NCI-H146 treated with DMSO at 0.1 percent for 48 hours (cell line): ENCODE data around the gene DLG1.

Experiments
- DNase-seq: peaks from one replicate; lab custom pipeline; 2025; ENCODE audit not compliant: unreplicated experiment; lab: John Stamatoyannopoulos, UW

The DLG1 gene

GRCh38 chr3:197298341-197298944 is at the start of gene DLG1:
DLG1 (minus strand) TSS chr3:197298612; CDS start chr3:197297204, 1,408 bp downstream.
- DNase-seq: peak; percentile 88

- no peak for DNase-seq
These were observed 49.6 kb upstream of the DLG1 start for GRCh38 chr3:197348014-197348413.

- DNase-seq: no peak
These were observed 47.0 kb upstream of the DLG1 start for GRCh38 chr3:197345390-197345789.

DNA sequence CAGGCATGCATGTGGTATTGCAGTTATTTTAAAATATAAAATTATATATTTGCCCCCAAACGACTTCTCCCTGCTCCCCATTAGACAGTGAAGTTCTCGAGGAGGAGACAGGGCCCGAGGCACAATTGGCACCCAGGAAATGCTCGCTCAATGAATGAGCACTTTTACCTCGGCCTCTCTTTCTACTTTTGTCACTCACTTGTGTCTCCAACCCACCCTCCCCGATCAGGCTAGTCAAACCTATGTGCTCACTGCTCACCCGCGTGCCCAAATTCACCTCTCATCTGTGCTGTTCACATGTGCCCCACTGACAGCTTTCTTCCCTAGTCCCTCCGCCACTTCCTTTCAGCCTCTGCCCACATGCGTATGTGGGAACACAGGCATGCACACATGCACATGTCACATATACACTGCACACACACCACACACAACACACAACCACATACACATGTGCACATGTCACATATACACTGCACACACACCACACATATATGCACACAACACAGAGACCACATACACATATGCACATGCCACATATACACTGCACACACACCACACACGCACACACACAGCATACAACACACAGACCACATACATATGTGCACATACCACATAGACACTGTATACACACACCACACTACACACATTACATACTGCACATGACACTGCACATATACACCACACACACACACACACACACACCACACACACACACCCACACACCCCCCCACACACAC is 46.3 kb upstream of the DLG1 start:
- DNase-seq: no peak

DNA sequence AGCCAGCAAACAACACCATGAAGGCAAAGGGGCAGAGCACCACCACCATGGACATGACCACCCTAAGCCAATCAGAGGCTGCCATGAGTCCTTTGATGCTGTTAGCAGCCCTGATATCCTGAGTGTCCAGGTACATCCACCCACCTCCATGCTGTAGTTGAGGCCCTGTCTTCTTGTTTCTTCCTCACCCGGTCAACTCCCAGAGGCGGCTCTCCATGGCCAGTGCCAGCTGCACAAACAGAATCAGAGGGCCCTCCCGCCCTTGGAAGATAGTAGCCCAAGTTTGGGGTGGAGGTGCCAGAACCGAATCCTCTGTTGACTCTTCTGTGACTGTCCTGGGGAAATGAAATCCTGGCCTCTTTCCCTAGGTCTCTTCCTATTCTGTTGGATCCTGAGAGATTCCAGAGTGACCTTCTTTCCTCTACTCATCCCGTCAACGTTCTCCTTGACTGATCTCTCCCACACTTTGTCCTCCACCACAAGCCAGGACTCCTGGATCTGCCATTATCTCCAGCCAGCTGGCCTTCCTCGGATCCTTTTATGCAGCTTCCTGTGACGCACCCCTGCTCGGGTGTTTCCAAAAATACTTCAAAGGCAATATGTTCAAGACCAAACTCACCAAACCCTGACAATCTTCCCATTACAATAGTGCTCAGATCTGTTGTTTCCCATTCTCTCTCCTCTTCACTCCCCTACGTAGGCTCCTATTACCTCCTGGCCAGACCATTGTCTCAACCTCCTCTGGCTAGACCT is 45.4 kb upstream of the DLG1 start:
- DNase-seq: no peak

DNA sequence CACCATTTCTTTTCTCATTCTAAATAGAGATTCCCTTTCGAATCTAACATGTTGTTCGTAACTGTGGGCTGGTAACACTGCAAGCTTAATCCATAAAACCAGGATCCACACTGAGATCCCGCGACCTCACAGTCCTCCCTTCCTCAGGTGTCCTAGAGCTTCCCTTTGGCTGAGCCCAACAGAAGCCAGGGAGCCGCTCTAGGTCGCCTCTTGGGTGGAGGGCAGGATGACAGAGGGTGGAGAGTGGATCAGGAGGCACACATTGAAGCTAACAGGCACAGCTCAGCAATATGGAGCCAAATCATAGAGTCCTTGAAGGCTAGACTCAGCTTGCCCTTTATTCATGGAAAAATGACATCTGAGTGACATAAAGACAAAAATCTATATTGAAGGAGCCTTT is 44.7 kb upstream of the DLG1 start:
- no peak for DNase-seq

DNA sequence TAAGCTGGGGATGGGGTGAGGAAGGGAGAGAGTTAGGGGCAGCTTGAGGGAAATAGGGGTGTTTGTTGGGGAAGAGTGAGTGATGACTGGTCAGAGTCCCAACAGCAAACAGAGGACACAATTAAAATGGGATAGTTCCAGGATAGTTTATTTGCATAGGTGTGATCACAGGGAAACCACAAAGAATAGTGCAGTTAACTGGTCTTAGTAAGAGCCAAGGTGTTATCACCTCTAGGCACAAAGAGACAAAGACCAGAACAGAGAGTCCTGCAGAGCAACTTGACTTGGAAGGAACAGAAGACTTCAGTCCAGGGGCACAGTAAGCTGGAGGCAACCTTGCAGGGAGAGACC is 42.1 kb upstream of the DLG1 start:
- no peak for DNase-seq

DNA sequence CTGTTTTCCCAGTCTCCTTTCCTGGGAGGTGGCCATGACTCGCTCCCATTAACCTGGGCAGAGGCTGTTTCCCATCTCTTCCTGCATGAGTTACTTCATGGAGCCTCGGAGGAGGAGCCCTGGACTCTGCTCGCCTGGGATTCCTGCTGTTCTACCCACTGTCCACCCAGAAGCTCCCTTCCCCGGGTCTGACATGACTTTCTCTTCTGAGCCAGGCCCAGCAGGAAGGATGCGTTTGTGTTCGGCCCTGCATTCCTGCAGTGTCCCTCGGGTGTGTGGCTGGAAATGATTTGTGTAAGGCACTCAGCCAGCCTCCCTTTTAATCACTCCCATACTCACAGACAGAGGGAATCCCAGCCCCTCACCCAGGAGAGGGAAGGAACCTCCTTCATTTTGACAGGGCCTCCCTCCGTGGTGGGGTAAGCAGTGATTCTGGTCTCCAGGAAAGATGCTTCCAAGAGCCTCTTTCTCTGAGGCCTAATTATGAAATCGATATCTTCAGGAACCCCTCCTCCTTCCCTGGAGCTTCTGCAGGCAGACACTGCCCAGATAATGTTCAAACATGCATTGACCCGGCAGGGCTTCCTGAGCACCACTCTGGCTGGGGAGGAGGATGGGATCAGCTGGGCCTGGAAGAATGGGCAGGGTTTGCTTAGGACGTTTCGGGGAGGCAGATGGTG is 41.6 kb upstream of the DLG1 start:
- DNase-seq: peak; percentile 14

DNA sequence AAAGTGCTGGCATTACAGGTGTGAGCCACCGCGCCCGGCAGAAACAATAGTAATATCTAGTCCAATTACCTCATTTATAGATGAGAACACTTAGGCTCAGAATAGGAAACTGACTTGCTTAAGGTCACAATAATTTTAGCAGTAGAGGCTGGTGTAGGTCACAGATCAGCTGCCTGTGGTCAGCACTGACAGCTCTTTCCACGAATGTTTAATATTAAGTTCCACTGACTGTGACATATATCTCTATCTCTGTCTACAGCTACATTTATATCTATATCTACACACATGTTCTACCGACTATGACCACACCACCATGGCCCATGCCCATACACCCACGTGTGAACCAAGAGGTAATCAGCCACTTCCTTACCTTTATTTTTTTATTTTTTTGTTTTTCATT is 40.2 kb upstream of the DLG1 start:
- no peak for DNase-seq

- no peak for DNase-seq
These were observed 39.2 kb upstream of the DLG1 start for GRCh38 chr3:197337656-197338055.

DNA sequence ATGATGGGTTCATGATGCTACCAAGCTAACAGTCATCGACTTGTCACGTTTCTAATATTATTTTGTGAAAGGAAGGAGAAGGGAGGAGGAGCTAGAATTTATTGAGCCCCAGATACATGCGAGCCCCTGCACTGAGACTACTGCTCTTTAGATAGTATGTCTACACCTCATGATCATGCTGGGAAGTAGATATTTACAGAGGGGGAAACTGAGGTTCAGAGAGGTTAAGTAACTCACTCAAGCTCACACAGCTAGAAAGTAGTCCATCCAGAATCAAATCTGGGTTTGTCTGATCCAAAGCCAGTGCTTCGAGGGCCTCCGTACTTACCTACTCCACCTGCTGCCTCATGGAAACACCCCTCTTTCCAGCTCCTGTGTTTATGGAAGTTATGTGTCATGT is 38.8 kb upstream of the DLG1 start:
- no peak for DNase-seq

DNA sequence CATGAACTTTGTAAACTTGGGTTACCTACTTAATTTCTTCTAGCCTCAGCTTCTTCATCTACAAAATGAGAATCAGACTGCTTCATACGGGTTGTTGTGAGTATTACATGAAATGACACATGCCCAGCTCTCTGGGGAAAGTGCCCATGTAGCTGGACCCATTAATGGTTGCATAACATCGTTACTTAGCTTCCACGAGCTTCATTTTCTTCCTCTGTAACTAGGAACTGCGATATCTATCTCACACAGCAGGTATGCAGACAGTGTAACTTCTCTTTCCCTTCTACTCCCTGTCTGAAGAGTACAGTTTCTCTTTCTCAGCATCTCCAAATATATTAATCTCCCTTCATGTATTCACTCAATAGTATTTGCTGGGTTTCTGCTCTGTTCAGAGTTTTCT is 37.9 kb upstream of the DLG1 start:
- DNase-seq: no peak

DNA sequence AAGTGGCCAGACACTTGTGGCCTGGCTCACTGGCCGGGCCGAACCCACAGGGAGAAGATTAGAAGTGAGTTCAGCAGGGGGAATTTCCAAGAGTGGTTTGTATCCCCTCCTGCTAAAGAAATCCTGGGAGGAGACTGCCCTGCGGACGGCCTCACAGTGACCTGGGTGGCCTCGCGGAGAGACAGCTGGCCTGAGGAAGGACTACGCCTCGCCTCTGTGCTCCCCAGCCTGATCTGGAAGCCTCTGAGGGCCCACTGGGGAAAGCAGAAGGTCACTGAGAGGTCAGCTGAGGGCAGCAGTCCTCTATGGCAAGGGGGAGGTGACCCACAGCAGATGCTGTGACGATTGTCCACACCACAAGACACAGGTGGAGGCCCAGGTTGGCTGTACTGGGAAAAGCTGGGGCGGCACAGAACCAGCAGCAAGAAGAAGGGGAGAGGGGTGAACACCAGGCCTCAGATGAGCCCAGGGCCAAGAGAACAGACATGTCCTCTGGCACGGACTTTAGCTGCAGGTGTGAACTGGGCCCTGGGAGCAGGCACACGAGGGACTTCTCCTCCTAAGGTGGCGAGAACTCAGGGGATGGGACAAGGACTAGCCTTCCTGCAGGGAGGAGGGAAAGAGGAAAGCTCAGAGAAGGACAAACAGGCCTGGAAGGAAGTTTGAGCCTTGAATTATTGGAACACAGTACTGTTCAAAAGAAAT is 37.2 kb upstream of the DLG1 start:
- no peak for DNase-seq

GRCh38 chr3:197333901-197334639 is 35.7 kb upstream of the DLG1 start:
- no peak for DNase-seq

- DNase-seq: no peak
These were observed 32.7 kb upstream of the DLG1 start for GRCh38 chr3:197331131-197331530.

GRCh38 chr3:197329382-197329781 is 31.0 kb upstream of the DLG1 start:
- no peak for DNase-seq

DNA sequence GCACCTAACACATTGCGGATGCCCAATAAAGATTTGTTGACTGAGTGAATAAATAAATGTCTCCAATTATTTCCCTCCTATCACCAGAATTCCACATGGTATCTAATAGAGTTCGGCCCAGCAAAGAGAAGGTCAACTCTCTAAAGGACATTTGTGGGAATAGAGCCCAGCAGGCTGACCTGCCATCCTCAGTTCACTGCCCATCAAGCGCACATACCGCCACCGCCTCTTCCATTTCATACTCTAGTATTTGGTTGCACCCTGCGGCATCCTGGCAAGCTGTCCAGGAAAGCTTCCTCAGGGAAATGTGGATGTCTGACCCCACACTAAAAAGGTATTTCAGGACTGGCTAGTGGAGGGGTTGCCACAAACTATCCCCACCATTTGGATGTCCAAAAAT is 29.8 kb upstream of the DLG1 start:
- DNase-seq: no peak

DNA sequence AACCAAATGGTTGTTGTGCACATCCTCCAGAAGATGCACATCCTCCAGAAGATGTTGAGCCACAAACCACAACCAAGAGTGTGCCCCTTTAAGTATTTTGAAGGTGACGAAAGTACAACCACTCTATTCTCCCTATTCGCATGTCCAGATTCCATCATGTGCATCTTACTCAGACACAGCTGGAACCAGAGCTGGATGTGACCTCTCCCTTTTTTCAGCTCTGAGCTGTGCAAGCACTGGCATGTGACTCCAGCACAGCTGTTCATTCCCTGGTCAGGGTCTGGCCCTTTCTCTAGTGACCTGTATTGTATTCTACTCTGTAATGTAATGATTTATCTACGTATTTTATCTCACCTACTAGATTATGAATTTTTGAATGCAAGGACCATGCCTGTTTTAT is 29.3 kb upstream of the DLG1 start:
- no peak for DNase-seq

DNA sequence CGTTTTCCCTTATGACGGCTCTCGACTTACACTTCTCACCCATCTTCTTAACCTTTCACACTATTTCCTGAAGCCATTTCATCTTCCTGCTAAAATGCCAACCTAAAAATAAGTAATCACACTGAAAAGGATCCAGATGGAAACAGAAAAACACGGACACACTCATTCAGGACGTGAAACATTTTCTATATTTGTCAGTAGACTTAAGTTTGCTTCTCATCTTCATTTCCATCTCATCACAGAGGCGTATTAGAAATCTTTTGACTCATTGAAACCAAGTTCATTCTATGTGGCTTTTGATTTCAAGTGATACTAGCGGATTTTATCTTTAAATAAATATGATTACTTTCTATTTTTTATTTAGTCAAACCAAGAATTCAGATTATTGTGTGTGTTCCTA is 27.4 kb upstream of the DLG1 start:
- no peak for DNase-seq

GRCh38 chr3:197322149-197322548 is 23.7 kb upstream of the DLG1 start:
- no peak for DNase-seq
